Astrocyte (in vitro differentiated cells and primary cell): ENCODE data around the gene ZNF346. TPM values are rescaled to one million over a fixed set of nuclear protein-coding genes. Genes with fewer than 3 reads are reported as not detected.

Experiments used
- DNase-seq: peaks from one replicate; pipeline ENCODE4 v3.0.0-alpha.2; 2010; ENCODE audit warnings: low read depth
- FAIRE-seq: peaks from 2 replicates; lab custom pipeline; 2011; peaks lifted over from hg19 to GRCh38; lab: Jason Lieb, UNC
- H2AFZ ChIP-seq: 2 replicates; pipeline ENCODE4 v1.6.0; 2012; ENCODE audit warnings: low read depth, low read length, inconsistent platforms
- H3K27ac ChIP-seq: 2 replicates; pipeline ENCODE4 v1.5.1; 2011; ENCODE audit warnings: low read depth, low read length, inconsistent platforms
- H3K27me3 ChIP-seq: 2 replicates; pipeline ENCODE4 v1.6.0; 2011; ENCODE audit warnings: low read length, inconsistent platforms; ENCODE audit not compliant: insufficient read depth
- H3K36me3 ChIP-seq: 2 replicates; pipeline ENCODE4 v1.5.1; 2011; ENCODE audit warnings: low read length, inconsistent platforms; ENCODE audit not compliant: insufficient read depth
- H3K4me1 ChIP-seq: 2 replicates; pipeline ENCODE4 v1.5.1; 2011; ENCODE audit warnings: low read length, inconsistent platforms; ENCODE audit not compliant: insufficient read depth
- H3K4me2 ChIP-seq: 2 replicates; pipeline ENCODE4 v1.6.0; 2012; ENCODE audit warnings: low read length, inconsistent platforms
- H3K4me3 ChIP-seq: 2 replicates; pipeline ENCODE4 v1.5.1; 2011; ENCODE audit warnings: low read depth, mild to moderate bottlenecking, low read length, inconsistent platforms; ENCODE audit not compliant: insufficient read depth
- H3K79me2 ChIP-seq: 2 replicates; pipeline ENCODE4 v1.6.0; 2012; ENCODE audit warnings: mild to moderate bottlenecking, low read length, inconsistent platforms; ENCODE audit not compliant: insufficient read depth
- H3K9ac ChIP-seq: 2 replicates; pipeline ENCODE4 v1.6.0; 2012; ENCODE audit warnings: mild to moderate bottlenecking, low read length, inconsistent platforms
- H3K9me3 ChIP-seq: 2 replicates; pipeline ENCODE4 v1.5.1; 2012; ENCODE audit warnings: low read depth, mild to moderate bottlenecking, low read length, inconsistent platforms; ENCODE audit not compliant: insufficient read depth
- H4K20me1 ChIP-seq: 2 replicates; pipeline ENCODE4 v1.6.0; 2012; ENCODE audit warnings: low read length, inconsistent platforms; ENCODE audit not compliant: insufficient read depth
- H3K27ac Mint-ChIP-seq: one replicate; pipeline ENCODE4 v1.8.0; 2021; ENCODE audit warnings: mild to moderate bottlenecking, mixed read lengths; ENCODE audit not compliant: unreplicated experiment
- H3K27me3 Mint-ChIP-seq: one replicate; pipeline ENCODE4 v1.8.0; 2021; ENCODE audit warnings: low read depth, mixed read lengths; ENCODE audit not compliant: unreplicated experiment
- H3K36me3 Mint-ChIP-seq: one replicate; pipeline ENCODE4 v1.8.0; 2021; ENCODE audit warnings: low read depth, mixed read lengths; ENCODE audit not compliant: unreplicated experiment
- H3K4me1 Mint-ChIP-seq: one replicate; pipeline ENCODE4 v1.8.0; 2021; ENCODE audit warnings: low read depth, mixed read lengths; ENCODE audit not compliant: unreplicated experiment
- H3K4me3 Mint-ChIP-seq: one replicate; pipeline ENCODE4 v1.8.0; 2021; ENCODE audit warnings: mild to moderate bottlenecking, moderate library complexity, mixed read lengths; ENCODE audit not compliant: unreplicated experiment
- H3K9me3 Mint-ChIP-seq: one replicate; pipeline ENCODE4 v1.8.0; 2021; ENCODE audit warnings: mild to moderate bottlenecking, mixed read lengths; ENCODE audit not compliant: unreplicated experiment
- EZH2 ChIP-seq: IDR thresholded peaks from 2 replicates; pipeline ENCODE4 v1.6.1; 2012; ENCODE audit warnings: mild to moderate bottlenecking, low read length, inconsistent platforms; ENCODE audit not compliant: insufficient read depth
- total RNA-seq: library from RNA; stranded (reverse); gene quantifications from 2 replicates; pipeline ENCODE4 v1.2.1, GENCODE V29; 2021
- TF ChIP-seq, protein P1 (sequence below): IDR thresholded peaks from 2 replicates; pipeline ENCODE4 v1.5.1; 2011; ENCODE audit warnings: low read depth, mild to moderate bottlenecking, inconsistent platforms, low read length, moderate library complexity; ENCODE audit not compliant: insufficient read depth

ZNF346 gene
- total RNA-seq, 1 donor from 2014 or later = 13.8 TPM

DNA sequence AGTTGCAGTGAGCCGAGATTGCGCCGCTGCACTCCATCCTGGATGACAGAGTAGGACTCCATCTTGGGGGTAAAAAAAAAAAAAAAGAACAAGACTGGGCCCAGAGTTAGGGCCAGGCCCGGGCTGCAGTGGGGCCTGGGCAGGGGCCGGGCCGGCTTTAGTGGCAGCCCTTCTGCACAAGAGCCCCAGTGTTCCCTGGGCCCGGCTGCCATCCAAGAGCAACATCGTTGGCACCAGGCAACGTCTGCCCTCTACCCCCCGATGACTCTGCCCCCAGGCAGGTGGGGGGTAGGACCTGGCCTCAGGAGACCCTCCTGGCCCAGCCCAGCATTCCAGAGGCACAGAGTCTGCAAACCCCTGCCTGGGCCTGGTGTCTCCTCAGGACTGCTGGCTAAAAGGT is 59.4 kb downstream of the ZNF346 start:
- Histone ChIP-seq H3K27ac (no peak overlapping the region), H3K9ac (no peak overlapping the region), H3K9me3 (no peaks in the 10 kb centered on the region), H2AFZ (no peak overlapping the region), H3K79me2 (no peaks in the 10 kb centered on the region), H3K4me3 (no peak overlapping the region), H3K36me3 (no peaks in the 10 kb centered on the region), H3K4me1 (peaks cover under 1% of the 10 kb centered on the region), H4K20me1 (no peaks in the 10 kb centered on the region), H3K4me2 (no peak overlapping the region), H3K27me3 (peaks cover 7% of the 10 kb centered on the region)
- Mint-ChIP-seq H3K4me3 (no peak overlapping the region), H3K27ac (no peak overlapping the region), H3K4me1 (peaks cover 1% of the 10 kb centered on the region), H3K9me3 (no peaks in the 10 kb centered on the region), H3K36me3 (no peaks in the 10 kb centered on the region), H3K27me3 (peaks cover 14% of the 10 kb centered on the region)
- no peak for FAIRE-seq
- TF ChIP-seq EZH2 = no peak
- TF ChIP-seq, protein P1, sequence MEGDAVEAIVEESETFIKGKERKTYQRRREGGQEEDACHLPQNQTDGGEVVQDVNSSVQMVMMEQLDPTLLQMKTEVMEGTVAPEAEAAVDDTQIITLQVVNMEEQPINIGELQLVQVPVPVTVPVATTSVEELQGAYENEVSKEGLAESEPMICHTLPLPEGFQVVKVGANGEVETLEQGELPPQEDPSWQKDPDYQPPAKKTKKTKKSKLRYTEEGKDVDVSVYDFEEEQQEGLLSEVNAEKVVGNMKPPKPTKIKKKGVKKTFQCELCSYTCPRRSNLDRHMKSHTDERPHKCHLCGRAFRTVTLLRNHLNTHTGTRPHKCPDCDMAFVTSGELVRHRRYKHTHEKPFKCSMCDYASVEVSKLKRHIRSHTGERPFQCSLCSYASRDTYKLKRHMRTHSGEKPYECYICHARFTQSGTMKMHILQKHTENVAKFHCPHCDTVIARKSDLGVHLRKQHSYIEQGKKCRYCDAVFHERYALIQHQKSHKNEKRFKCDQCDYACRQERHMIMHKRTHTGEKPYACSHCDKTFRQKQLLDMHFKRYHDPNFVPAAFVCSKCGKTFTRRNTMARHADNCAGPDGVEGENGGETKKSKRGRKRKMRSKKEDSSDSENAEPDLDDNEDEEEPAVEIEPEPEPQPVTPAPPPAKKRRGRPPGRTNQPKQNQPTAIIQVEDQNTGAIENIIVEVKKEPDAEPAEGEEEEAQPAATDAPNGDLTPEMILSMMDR = no peak
- DNase-seq = no peak

DNA sequence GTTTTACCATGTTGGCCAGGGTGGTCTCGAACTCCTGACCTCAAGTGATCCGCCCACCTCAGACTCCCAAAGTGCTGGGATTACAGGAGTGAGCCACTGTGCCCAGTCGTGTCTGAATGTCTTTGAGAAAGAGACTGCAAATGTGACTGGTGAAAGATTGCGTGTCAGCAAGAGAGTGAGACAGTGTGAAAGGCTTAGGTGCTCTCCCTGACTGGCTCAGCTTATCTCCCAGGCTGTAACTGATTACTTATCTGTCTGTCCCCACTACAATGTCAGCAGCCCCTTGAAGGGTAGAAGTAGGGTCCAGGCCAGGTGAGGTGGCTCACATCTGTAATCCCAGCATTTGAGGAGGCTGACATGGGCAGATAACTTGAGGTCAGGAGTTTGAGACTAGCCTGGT is 60.9 kb downstream of the ZNF346 start:
- H3K9ac ChIP-seq = no peak overlapping the region
- H3K9me3 Mint-ChIP-seq = peaks cover 1% of the 10 kb centered on the region
- H3K27ac Mint-ChIP-seq = no peak overlapping the region
- peaks cover 1% of the 10 kb centered on the region for H3K4me1 Mint-ChIP-seq
- H3K4me1 ChIP-seq = peaks cover 5% of the 10 kb centered on the region
- no peak overlapping the region for H3K4me2 ChIP-seq
- peaks cover 17% of the 10 kb centered on the region for H3K27me3 Mint-ChIP-seq
- DNase-seq (no peak), FAIRE-seq (no peak)
- TF ChIP-seq, protein P1 = no peak
- TF ChIP-seq EZH2 = no peak
- H3K79me2 ChIP-seq = no peaks in the 10 kb centered on the region
- peaks cover 2% of the 10 kb centered on the region for H3K36me3 Mint-ChIP-seq
- H4K20me1 ChIP-seq = no peaks in the 10 kb centered on the region
- no peaks in the 10 kb centered on the region for H3K9me3 ChIP-seq
- no peaks in the 10 kb centered on the region for H3K36me3 ChIP-seq
- H2AFZ ChIP-seq = no peak overlapping the region
- no peak overlapping the region for H3K27ac ChIP-seq
- no peak overlapping the region for H3K4me3 Mint-ChIP-seq
- no peak overlapping the region for H3K4me3 ChIP-seq
- peaks cover 7% of the 10 kb centered on the region for H3K27me3 ChIP-seq

DNA sequence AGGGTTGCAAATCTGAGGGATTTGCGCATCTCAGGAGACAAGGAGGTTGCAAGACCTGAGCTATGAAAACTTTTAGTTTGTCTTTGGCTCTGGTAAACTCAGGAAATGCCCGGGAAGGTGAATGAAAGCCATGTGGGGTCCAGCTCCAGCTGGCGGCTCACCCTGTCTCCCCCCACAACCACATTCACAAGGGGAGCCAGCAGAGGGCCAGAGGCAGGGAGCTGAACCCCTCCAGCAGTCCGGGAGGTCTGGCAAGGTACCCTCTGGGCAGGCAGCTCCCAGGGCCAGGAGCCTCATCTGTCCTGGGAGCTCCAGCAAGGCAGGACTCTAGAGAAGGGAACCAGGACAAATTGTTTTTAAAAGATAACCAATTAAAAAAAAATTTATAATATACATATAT is 61.7 kb downstream of the ZNF346 start:
- Mint-ChIP-seq H3K27ac (no peak overlapping the region), H3K4me3 (no peak overlapping the region), H3K36me3 (peaks cover 2% of the 10 kb centered on the region), H3K9me3 (peaks cover 1% of the 10 kb centered on the region), H3K27me3 (peaks cover 17% of the 10 kb centered on the region), H3K4me1 (peaks cover 1% of the 10 kb centered on the region)
- peaks cover 5% of the 10 kb centered on the region for H3K4me1 ChIP-seq
- H3K36me3 ChIP-seq = no peaks in the 10 kb centered on the region
- H3K4me2 ChIP-seq = no peak overlapping the region
- FAIRE-seq = no peak
- no peak overlapping the region for H3K4me3 ChIP-seq
- no peaks in the 10 kb centered on the region for H3K9me3 ChIP-seq
- no peak overlapping the region for H3K9ac ChIP-seq
- DNase-seq = no peak
- H3K27ac ChIP-seq = no peak overlapping the region
- peaks cover 7% of the 10 kb centered on the region for H3K27me3 ChIP-seq
- no peak overlapping the region for H2AFZ ChIP-seq
- TF ChIP-seq, protein P1 = no peak
- TF ChIP-seq EZH2 = no peak
- H3K79me2 ChIP-seq = no peaks in the 10 kb centered on the region
- no peaks in the 10 kb centered on the region for H4K20me1 ChIP-seq
